Suprapubic skin (tissue), 4 donors: Measurements from ENCODE around the gene GRAMD4.

Experiments used
- CTCF ChIP-seq, 2 donors: fragments of 200-600 bp in 1 of 2; fragments of 450-650 bp in 1 of 2; sonication (generic) in 1 of 2; IDR thresholded peaks; one replicate each; pipeline ENCODE4 v1.5.1; 2016 to 2019; ENCODE audit warnings: antibody characterized with exemption in 2 of 2, mild to moderate bottlenecking in 1 of 2, moderate library complexity in 1 of 2
- EP300 ChIP-seq: sonication (generic); formaldehyde crosslinking; IDR thresholded peaks from one replicate; pipeline ENCODE4 v1.6.1; 2017; ENCODE audit warnings: antibody characterized with exemption
- POLR2A ChIP-seq, 2 donors: fragments of 450-650 bp; IDR thresholded peaks; one replicate each; pipeline ENCODE4 v1.6.1; 2017; ENCODE audit warnings: antibody characterized with exemption in 2 of 2, mild to moderate bottlenecking in 2 of 2, moderate library complexity in 2 of 2
- POLR2AphosphoS5 ChIP-seq, 3 donors: sonication (generic); formaldehyde crosslinking; IDR thresholded peaks; one replicate each; pipeline ENCODE4 v1.6.1; 2017; ENCODE audit warnings: antibody characterized with exemption in 3 of 3

GRCh38 chr22:46684706-46685105, 64.5 kb downstream of the GRAMD4 start:
- no peak for TF ChIP-seq CTCF (IDR thresholded peaks at IDR 0.05)
- no peak for TF ChIP-seq POLR2A (IDR thresholded peaks at IDR 0.05)
- TF ChIP-seq POLR2AphosphoS5 (IDR thresholded peaks at IDR 0.05): no peak
- TF ChIP-seq EP300: no peak
